ENCODE measurements around the gene SERPINB1. TPM values are rescaled to one million over a fixed set of nuclear protein-coding genes. Genes with fewer than 3 reads are reported as not detected.

Gene SERPINB1
- total and polyA plus RNA-seq, 4 donors: 58.0 to 242 (median 95.7) TPM

GRCh38 chr6:2782356-2782708 lies 59.3 kb downstream of the SERPINB1 start:
- H3K4me1 ChIP-seq (ENCODE audit: control insufficient read depth in 5 of 5, insufficient read depth in 5 of 5, low read length in 5 of 5): peaks cover 0 to 19% (median 5%) of the 10 kb centered on the region in 5 donors
- H3K4me3 ChIP-seq: no peak overlapping the region
- no peak for DNase-seq
- peak overlapping the region in 1 of 2 donors; percentile 15 for H3K27ac ChIP-seq (ENCODE audit: low read depth in 1 of 2, low read length in 1 of 2)
- H3K9ac ChIP-seq (ENCODE audit: insufficient read depth in 1 of 2, low read length in 2 of 2): no peak overlapping the region
- H3K36me3 ChIP-seq (ENCODE audit: control insufficient read depth in 4 of 4, insufficient read depth in 4 of 4, low read length in 4 of 4): peaks cover 8 to 36% (median 26%) of the 10 kb centered on the region in 4 donors
- ATAC-seq (ENCODE audit: insufficient read depth, low FRiP score): no peak
- WGBS, 2 donors: 86 to 91% methylated on average over 9 of the region's 9 CpGs
- no peaks in the 10 kb centered on the region for H3K27me3 ChIP-seq (ENCODE audit: control insufficient read depth in 3 of 3, insufficient read depth in 3 of 3, low read length in 2 of 3)
- TF ChIP-seq CTCF (IDR thresholded peaks at IDR 0.05; ENCODE audit: control extremely low read depth, extremely low read depth): no peak
- H3K9me3 ChIP-seq (ENCODE audit: control insufficient read depth in 4 of 4, insufficient read depth in 3 of 4, low read length in 3 of 4): no peaks in the 10 kb centered on the region

Small RNAs within 50 kb of the gene (small RNA-seq; reads per million reads assigned to genes)
- gene MIR4645 (ENCODE audit: low replicate concordance): 0.23 reads per million, percentile 19 among the genes with 10 or more reads in this experiment

Other genes starting within 250 kb of the SERPINB1 start
- gene MYLK4, start 90.9 kb downstream of the SERPINB1 start, total RNA-seq: 1 to 10 TPM in 1 of 2 donors, under 1 TPM in 1; 0.86 to 1.6 TPM
- 1 to 10 TPM in 1 of 2 donors, under 1 TPM in 1; 0.27 to 1.2 TPM for gene MYLK4, start 90.9 kb downstream of the SERPINB1 start, polyA plus RNA-seq
- gene WRNIP1, start 76.5 kb downstream of the SERPINB1 start, total RNA-seq: 10 to 100 TPM; 36.8 to 48.6 TPM
- gene WRNIP1, start 76.5 kb downstream of the SERPINB1 start, polyA plus RNA-seq: 10 to 100 TPM; 36.8 to 56.0 TPM
- gene SERPINB9, start 61.4 kb upstream of the SERPINB1 start, total RNA-seq: 10 to 100 TPM; 14.0 to 33.3 TPM
- 10 to 100 TPM in 1 of 2 donors, 1 to 10 TPM in 1; 5.4 to 36.1 TPM for gene SERPINB9, start 61.4 kb upstream of the SERPINB1 start, polyA plus RNA-seq
- gene SERPINB6, start 129.7 kb upstream of the SERPINB1 start, total RNA-seq: 100 to 1,000 TPM; 113 to 155 TPM
- gene SERPINB6, start 129.7 kb upstream of the SERPINB1 start, polyA plus RNA-seq: 100 to 1,000 TPM; 126 to 129 TPM
- 10 to 100 TPM in 1 of 2 donors, 1 to 10 TPM in 1; 9.4 to 47.1 TPM for gene NQO2, start 158.0 kb upstream of the SERPINB1 start, total RNA-seq
- gene NQO2, start 158.0 kb upstream of the SERPINB1 start, polyA plus RNA-seq: 10 to 100 TPM; 42.6 to 43.7 TPM
- gene RIPK1, start 226.6 kb upstream of the SERPINB1 start, total RNA-seq: 10 to 100 TPM; 21.9 to 24.1 TPM
- 10 to 100 TPM; 12.1 to 17.6 TPM for gene RIPK1, start 226.6 kb upstream of the SERPINB1 start, polyA plus RNA-seq

Data from lung (tissue), 13 donors.